GM23338 (cell line): ENCODE results near the gene GAB2. TPM values are rescaled to one million over a fixed set of nuclear protein-coding genes. Genes with fewer than 3 reads are reported as not detected.

Experiments
- ATAC-seq: fragments of 200-7000 bp; cut with Tn5 transposase; 3 replicates; pipeline ENCODE4 v1.9.1; 2020
- DNase-seq: peaks from one replicate; pipeline ENCODE4 v3.0.0-alpha.2; 2015; ENCODE audit warnings: low spot score
- H2AFZ ChIP-seq: fragments of 200-600 bp; sonication (generic); 2 replicates; pipeline ENCODE4 v1.8.0; 2016; ENCODE audit warnings: antibody characterized with exemption, mild to moderate bottlenecking, moderate library complexity
- H3F3A ChIP-seq: fragments of 200-600 bp; sonication (generic); replicated peaks from 2 replicates; pipeline ENCODE4 v1.8.0; 2017; ENCODE audit warnings: antibody characterized with exemption, mixed run types, low read depth
- H3K27ac ChIP-seq: fragments of 200-600 bp; sonication (generic); 2 replicates; pipeline ENCODE4 v1.6.1; 2016; ENCODE audit warnings: low read depth
- H3K27me3 ChIP-seq: fragments of 200-600 bp; sonication (generic); 2 replicates; pipeline ENCODE4 v1.8.0; 2016; ENCODE audit warnings: mild to moderate bottlenecking, mixed run types, moderate library complexity; ENCODE audit not compliant: insufficient read depth
- H3K36me3 ChIP-seq: fragments of 200-600 bp; sonication (generic); 2 replicates; pipeline ENCODE4 v1.8.0; 2016; ENCODE audit warnings: mild to moderate bottlenecking; ENCODE audit not compliant: insufficient read depth
- H3K4me1 ChIP-seq: fragments of 200-600 bp; sonication (generic); 2 replicates; pipeline ENCODE4 v1.8.0; 2016; ENCODE audit warnings: mild to moderate bottlenecking, moderate library complexity; ENCODE audit not compliant: insufficient read depth
- H3K4me2 ChIP-seq: fragments of 200-600 bp; sonication (generic); 2 replicates; pipeline ENCODE4 v1.7.1; 2017; ENCODE audit warnings: mixed run types
- H3K4me3 ChIP-seq: fragments of 200-600 bp; sonication (generic); 2 replicates; pipeline ENCODE4 v1.6.1; 2016; ENCODE audit warnings: mixed run types
- H3K79me2 ChIP-seq: fragments of 200-600 bp; sonication (generic); replicated peaks from 2 replicates; pipeline ENCODE4 v1.8.0; 2017; ENCODE audit warnings: mild to moderate bottlenecking; ENCODE audit not compliant: insufficient read depth
- H3K9me2 ChIP-seq: fragments of 200-600 bp; sonication (generic); 2 replicates; pipeline ENCODE4 v1.8.0; 2017; ENCODE audit not compliant: insufficient read depth
- H4K20me1 ChIP-seq: fragments of 200-600 bp; sonication (generic); replicated peaks from 2 replicates; pipeline ENCODE4 v1.8.0; 2017; ENCODE audit warnings: mild to moderate bottlenecking; ENCODE audit not compliant: insufficient read depth
- H3K27ac Mint-ChIP-seq: 2 replicates; pipeline ENCODE4 v1.8.0; 2020; ENCODE audit warnings: inconsistent platforms, mild to moderate bottlenecking, moderate library complexity, mixed read lengths
- H3K27me3 Mint-ChIP-seq: 3 replicates; pipeline ENCODE4 v1.8.0; 2022; ENCODE audit warnings: low read depth, mild to moderate bottlenecking, moderate library complexity, mixed read lengths, inconsistent platforms; ENCODE audit not compliant: insufficient read depth, poor library complexity
- H3K36me3 Mint-ChIP-seq: 3 replicates; pipeline ENCODE4 v1.8.0; 2021; ENCODE audit warnings: low read depth, mild to moderate bottlenecking, inconsistent platforms, moderate library complexity, mixed read lengths
- H3K4me1 Mint-ChIP-seq: 3 replicates; pipeline ENCODE4 v1.8.0; 2020; ENCODE audit warnings: mild to moderate bottlenecking, inconsistent platforms, mixed read lengths
- H3K4me3 Mint-ChIP-seq: 3 replicates; pipeline ENCODE4 v1.8.0; 2021; ENCODE audit warnings: moderate library complexity, mild to moderate bottlenecking, inconsistent platforms, mixed read lengths
- H3K9me3 Mint-ChIP-seq: 3 replicates; pipeline ENCODE4 v1.8.0; 2020; ENCODE audit warnings: moderate library complexity, mild to moderate bottlenecking, inconsistent platforms, mixed read lengths
- CREB1 ChIP-seq: fragments of 250-450 bp; sonication (Bioruptor Pico); IDR thresholded peaks from 2 replicates; pipeline ENCODE4 v1.5.0; 2020; ENCODE audit warnings: low read depth, mild to moderate bottlenecking, moderate library complexity
- EZH2 ChIP-seq: fragments of 200-600 bp; sonication (generic); IDR thresholded peaks from one replicate; pipeline ENCODE4 v1.8.0; 2017; ENCODE audit warnings: antibody characterized with exemption, mild to moderate bottlenecking, low read depth; ENCODE audit not compliant: unreplicated experiment
- EZH2phosphoT487 ChIP-seq: fragments of 200-600 bp; sonication (generic); IDR thresholded peaks from one replicate; pipeline ENCODE4 v1.8.1; 2018; ENCODE audit warnings: antibody characterized with exemption; ENCODE audit not compliant: unreplicated experiment
- JUNB ChIP-seq: IDR thresholded peaks from one replicate; pipeline ENCODE4 v1.6.1; 2016; ENCODE audit warnings: antibody characterized with exemption; ENCODE audit not compliant: unreplicated experiment
- NANOG ChIP-seq: IDR thresholded peaks from 2 replicates; pipeline ENCODE4 v1.6.1; 2016; ENCODE audit warnings: antibody characterized with exemption, borderline replicate concordance
- POLR2AphosphoS5 ChIP-seq: IDR thresholded peaks from 2 replicates; pipeline ENCODE4 v1.6.1; 2016; ENCODE audit warnings: antibody characterized with exemption, low read depth
- STAT1 ChIP-seq: IDR thresholded peaks from one replicate; pipeline ENCODE4 v1.6.1; 2016; ENCODE audit warnings: antibody characterized with exemption; ENCODE audit not compliant: unreplicated experiment
- ZNF114 ChIP-seq: fragments of 250-450 bp; sonication (Bioruptor Pico); IDR thresholded peaks from 2 replicates; pipeline ENCODE4 v1.5.0; 2020; ENCODE audit warnings: mild to moderate bottlenecking, moderate library complexity
- ZNF331 ChIP-seq: fragments of 250-450 bp; sonication (Bioruptor Pico); IDR thresholded peaks from 2 replicates; pipeline ENCODE4 v1.5.0; 2020; ENCODE audit warnings: low read depth, mild to moderate bottlenecking, moderate library complexity
- polyA plus RNA-seq: library from polyadenylated mRNA; unstranded; fragments of >200 nt; fragmentation: Nextera tagmentation; extraction: Ambion mirVana; gene quantifications from 2 replicates; pipeline ENCODE4 v1.2.1, GENCODE V29; 2016
- total RNA-seq: library from RNA; depleted of rRNA; stranded (reverse); fragments of >200 nt; shearing (Covaris generic); gene quantifications from 2 replicates; pipeline ENCODE4 v1.2.3, GENCODE V29; 2014
- TF ChIP-seq, protein P1 (sequence below): IDR thresholded peaks from 2 replicates; pipeline ENCODE4 v1.6.1; 2016; ENCODE audit warnings: antibody characterized with exemption
- TF ChIP-seq, protein P2 (sequence below): fragments of 250-450 bp; sonication (Bioruptor Pico); IDR thresholded peaks from 2 replicates; pipeline ENCODE4 v1.5.0; 2020; ENCODE audit warnings: mild to moderate bottlenecking, moderate library complexity
- TF ChIP-seq, protein P3 (sequence below): IDR thresholded peaks from one replicate; pipeline ENCODE4 v1.6.1; 2018; ENCODE audit warnings: antibody characterized with exemption; ENCODE audit not compliant: unreplicated experiment
- TF ChIP-seq, protein P4 (sequence below), 2 experiments: fragments of 200-600 bp in 1 of 2; sonication (generic) in 1 of 2; conservative IDR thresholded peaks; 2 replicates each; pipeline versions ENCODE4 v1.5.1 to v1.6.1; 2016 to 2017; ENCODE audit warnings: antibody characterized with exemption in 2 of 2, low read depth in 2 of 2, mild to moderate bottlenecking in 2 of 2, moderate library complexity in 1 of 2

The GAB2 gene
- total and polyA plus RNA-seq, 2 experiments from 2014 or later: 2.0 to 10.8 TPM

DNA sequence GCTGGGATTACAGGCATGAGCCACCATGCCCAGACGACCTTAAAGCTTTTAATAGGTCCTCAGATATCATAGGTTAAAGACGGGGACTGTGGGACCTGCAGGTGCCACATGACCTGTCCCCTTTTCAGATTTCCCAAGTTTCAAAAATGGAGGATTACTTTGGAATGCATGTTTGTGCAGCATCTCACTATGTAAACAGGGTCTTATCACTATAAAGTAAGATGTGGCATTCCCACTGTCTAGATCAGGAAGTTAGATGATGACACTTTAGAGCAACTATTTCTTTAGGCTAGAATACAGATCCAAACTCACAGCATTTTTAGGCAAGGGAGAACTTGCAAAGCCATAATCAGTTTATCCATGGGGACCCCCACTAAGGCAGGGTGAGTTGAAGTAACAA, 136.1 kb downstream of the GAB2 start:
- H2AFZ ChIP-seq: no peak overlapping the region
- H3K4me1 ChIP-seq: no peaks in the 10 kb centered on the region
- no peak overlapping the region for H3K27ac Mint-ChIP-seq
- H3K27ac ChIP-seq: no peak overlapping the region
- no peaks in the 10 kb centered on the region for H3K27me3 Mint-ChIP-seq
- no peak overlapping the region for H3K4me2 ChIP-seq
- no peaks in the 10 kb centered on the region for H3K27me3 ChIP-seq
- H3F3A ChIP-seq: no peaks in the 10 kb centered on the region
- peaks cover 2% of the 10 kb centered on the region; the same call in 1 of the 3 replicates for H3K36me3 Mint-ChIP-seq
- no peak for TF ChIP-seq ZNF114 (CRISPR knock-in tag)
- no peak for TF ChIP-seq EZH2phosphoT487
- TF ChIP-seq, protein P1, sequence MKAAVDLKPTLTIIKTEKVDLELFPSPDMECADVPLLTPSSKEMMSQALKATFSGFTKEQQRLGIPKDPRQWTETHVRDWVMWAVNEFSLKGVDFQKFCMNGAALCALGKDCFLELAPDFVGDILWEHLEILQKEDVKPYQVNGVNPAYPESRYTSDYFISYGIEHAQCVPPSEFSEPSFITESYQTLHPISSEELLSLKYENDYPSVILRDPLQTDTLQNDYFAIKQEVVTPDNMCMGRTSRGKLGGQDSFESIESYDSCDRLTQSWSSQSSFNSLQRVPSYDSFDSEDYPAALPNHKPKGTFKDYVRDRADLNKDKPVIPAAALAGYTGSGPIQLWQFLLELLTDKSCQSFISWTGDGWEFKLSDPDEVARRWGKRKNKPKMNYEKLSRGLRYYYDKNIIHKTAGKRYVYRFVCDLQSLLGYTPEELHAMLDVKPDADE: no peak
- TF ChIP-seq, protein P2, sequence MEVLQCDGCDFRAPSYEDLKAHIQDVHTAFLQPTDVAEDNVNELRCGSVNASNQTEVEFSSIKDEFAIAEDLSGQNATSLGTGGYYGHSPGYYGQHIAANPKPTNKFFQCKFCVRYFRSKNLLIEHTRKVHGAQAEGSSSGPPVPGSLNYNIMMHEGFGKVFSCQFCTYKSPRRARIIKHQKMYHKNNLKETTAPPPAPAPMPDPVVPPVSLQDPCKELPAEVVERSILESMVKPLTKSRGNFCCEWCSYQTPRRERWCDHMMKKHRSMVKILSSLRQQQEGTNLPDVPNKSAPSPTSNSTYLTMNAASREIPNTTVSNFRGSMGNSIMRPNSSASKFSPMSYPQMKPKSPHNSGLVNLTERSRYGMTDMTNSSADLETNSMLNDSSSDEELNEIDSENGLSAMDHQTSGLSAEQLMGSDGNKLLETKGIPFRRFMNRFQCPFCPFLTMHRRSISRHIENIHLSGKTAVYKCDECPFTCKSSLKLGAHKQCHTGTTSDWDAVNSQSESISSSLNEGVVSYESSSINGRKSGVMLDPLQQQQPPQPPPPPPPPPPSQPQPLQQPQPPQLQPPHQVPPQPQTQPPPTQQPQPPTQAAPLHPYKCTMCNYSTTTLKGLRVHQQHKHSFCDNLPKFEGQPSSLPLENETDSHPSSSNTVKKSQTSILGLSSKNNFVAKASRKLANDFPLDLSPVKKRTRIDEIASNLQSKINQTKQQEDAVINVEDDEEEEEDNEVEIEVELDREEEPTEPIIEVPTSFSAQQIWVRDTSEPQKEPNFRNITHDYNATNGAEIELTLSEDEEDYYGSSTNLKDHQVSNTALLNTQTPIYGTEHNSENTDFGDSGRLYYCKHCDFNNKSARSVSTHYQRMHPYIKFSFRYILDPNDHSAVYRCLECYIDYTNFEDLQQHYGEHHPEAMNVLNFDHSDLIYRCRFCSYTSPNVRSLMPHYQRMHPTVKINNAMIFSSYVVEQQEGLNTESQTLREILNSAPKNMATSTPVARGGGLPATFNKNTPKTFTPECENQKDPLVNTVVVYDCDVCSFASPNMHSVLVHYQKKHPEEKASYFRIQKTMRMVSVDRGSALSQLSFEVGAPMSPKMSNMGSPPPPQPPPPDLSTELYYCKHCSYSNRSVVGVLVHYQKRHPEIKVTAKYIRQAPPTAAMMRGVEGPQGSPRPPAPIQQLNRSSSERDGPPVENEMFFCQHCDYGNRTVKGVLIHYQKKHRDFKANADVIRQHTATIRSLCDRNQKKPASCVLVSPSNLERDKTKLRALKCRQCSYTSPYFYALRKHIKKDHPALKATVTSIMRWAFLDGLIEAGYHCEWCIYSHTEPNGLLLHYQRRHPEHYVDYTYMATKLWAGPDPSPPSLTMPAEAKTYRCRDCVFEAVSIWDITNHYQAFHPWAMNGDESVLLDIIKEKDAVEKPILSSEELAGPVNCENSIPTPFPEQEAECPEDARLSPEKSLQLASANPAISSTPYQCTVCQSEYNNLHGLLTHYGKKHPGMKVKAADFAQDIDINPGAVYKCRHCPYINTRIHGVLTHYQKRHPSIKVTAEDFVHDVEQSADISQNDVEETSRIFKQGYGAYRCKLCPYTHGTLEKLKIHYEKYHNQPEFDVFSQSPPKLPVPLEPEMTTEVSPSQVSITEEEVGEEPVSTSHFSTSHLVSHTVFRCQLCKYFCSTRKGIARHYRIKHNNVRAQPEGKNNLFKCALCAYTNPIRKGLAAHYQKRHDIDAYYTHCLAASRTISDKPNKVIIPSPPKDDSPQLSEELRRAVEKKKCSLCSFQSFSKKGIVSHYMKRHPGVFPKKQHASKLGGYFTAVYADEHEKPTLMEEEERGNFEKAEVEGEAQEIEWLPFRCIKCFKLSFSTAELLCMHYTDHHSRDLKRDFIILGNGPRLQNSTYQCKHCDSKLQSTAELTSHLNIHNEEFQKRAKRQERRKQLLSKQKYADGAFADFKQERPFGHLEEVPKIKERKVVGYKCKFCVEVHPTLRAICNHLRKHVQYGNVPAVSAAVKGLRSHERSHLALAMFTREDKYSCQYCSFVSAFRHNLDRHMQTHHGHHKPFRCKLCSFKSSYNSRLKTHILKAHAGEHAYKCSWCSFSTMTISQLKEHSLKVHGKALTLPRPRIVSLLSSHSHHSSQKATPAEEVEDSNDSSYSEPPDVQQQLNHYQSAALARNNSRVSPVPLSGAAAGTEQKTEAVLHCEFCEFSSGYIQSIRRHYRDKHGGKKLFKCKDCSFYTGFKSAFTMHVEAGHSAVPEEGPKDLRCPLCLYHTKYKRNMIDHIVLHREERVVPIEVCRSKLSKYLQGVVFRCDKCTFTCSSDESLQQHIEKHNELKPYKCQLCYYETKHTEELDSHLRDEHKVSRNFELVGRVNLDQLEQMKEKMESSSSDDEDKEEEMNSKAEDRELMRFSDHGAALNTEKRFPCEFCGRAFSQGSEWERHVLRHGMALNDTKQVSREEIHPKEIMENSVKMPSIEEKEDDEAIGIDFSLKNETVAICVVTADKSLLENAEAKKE (CRISPR knock-in tag): no peak
- TF ChIP-seq EZH2: no peak
- TF ChIP-seq STAT1: no peak
- TF ChIP-seq JUNB: no peak
- TF ChIP-seq, protein P3, sequence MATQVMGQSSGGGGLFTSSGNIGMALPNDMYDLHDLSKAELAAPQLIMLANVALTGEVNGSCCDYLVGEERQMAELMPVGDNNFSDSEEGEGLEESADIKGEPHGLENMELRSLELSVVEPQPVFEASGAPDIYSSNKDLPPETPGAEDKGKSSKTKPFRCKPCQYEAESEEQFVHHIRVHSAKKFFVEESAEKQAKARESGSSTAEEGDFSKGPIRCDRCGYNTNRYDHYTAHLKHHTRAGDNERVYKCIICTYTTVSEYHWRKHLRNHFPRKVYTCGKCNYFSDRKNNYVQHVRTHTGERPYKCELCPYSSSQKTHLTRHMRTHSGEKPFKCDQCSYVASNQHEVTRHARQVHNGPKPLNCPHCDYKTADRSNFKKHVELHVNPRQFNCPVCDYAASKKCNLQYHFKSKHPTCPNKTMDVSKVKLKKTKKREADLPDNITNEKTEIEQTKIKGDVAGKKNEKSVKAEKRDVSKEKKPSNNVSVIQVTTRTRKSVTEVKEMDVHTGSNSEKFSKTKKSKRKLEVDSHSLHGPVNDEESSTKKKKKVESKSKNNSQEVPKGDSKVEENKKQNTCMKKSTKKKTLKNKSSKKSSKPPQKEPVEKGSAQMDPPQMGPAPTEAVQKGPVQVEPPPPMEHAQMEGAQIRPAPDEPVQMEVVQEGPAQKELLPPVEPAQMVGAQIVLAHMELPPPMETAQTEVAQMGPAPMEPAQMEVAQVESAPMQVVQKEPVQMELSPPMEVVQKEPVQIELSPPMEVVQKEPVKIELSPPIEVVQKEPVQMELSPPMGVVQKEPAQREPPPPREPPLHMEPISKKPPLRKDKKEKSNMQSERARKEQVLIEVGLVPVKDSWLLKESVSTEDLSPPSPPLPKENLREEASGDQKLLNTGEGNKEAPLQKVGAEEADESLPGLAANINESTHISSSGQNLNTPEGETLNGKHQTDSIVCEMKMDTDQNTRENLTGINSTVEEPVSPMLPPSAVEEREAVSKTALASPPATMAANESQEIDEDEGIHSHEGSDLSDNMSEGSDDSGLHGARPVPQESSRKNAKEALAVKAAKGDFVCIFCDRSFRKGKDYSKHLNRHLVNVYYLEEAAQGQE: no peak
- TF ChIP-seq, protein P4, sequence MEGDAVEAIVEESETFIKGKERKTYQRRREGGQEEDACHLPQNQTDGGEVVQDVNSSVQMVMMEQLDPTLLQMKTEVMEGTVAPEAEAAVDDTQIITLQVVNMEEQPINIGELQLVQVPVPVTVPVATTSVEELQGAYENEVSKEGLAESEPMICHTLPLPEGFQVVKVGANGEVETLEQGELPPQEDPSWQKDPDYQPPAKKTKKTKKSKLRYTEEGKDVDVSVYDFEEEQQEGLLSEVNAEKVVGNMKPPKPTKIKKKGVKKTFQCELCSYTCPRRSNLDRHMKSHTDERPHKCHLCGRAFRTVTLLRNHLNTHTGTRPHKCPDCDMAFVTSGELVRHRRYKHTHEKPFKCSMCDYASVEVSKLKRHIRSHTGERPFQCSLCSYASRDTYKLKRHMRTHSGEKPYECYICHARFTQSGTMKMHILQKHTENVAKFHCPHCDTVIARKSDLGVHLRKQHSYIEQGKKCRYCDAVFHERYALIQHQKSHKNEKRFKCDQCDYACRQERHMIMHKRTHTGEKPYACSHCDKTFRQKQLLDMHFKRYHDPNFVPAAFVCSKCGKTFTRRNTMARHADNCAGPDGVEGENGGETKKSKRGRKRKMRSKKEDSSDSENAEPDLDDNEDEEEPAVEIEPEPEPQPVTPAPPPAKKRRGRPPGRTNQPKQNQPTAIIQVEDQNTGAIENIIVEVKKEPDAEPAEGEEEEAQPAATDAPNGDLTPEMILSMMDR (conservative IDR thresholded peaks at IDR 0.05; ENCODE audit: low read depth in 2 of 2): no peak
- TF ChIP-seq NANOG: no peak
- TF ChIP-seq POLR2AphosphoS5: no peak
- TF ChIP-seq CREB1 (CRISPR knock-in tag): no peak
- no peak for TF ChIP-seq ZNF331
- H3K9me3 Mint-ChIP-seq: no peaks in the 10 kb centered on the region; the same call in 2 of the 3 replicates
- H3K79me2 ChIP-seq: no peaks in the 10 kb centered on the region
- peaks cover 2% of the 10 kb centered on the region; the same call in 1 of the 3 replicates for H3K4me1 Mint-ChIP-seq
- no peaks in the 10 kb centered on the region for H3K36me3 ChIP-seq
- DNase-seq (no peak), ATAC-seq (no peak)
- no peak overlapping the region for H3K4me3 ChIP-seq
- no peaks in the 10 kb centered on the region for H3K9me2 ChIP-seq
- H4K20me1 ChIP-seq: no peaks in the 10 kb centered on the region; the same call in 1 of the 2 replicates
- H3K4me3 Mint-ChIP-seq: no peak overlapping the region
